IMR-90 (cell line): ENCODE data around the gene NPSR1. TPM values are rescaled to one million over a fixed set of nuclear protein-coding genes. Genes with fewer than 3 reads are reported as not detected.

Experiments used
- ATAC-seq: fragments of 200-7000 bp; cut with Tn5 transposase; 2 replicates; pipeline ENCODE4 v1.9.1; 2020; ENCODE audit warnings: low read depth, mild to moderate bottlenecking, moderate library complexity
- BruUV-seq: library from RNA; stranded (reverse); fragments of 400-500 nt; replicated peaks from 2 replicates; lab custom pipeline; 2021; lab: Mats Ljungman, UMichigan
- CTCF ChIA-PET: fragments of 300-600 bp; formaldehyde crosslinking; extraction: SDS; loops from one replicate; lab custom pipeline; 2021; ENCODE audit warnings: antibody characterized with exemption; lab: Yijun Ruan, JAX
- POLR2A ChIA-PET: fragments of 300-600 bp; sonication (Branson Sonifier 250); formaldehyde crosslinking; loops from one replicate; lab custom pipeline; 2022; ENCODE audit warnings: antibody characterized with exemption; ENCODE audit not compliant: unreplicated experiment; lab: Charles Lee
- DNase-seq: peaks from one replicate; pipeline ENCODE4 v3.0.0; 2013
- H2AFZ ChIP-seq: replicated peaks from 2 replicates; pipeline ENCODE3; 2013; ENCODE audit warnings: low read length, mild to moderate bottlenecking; ENCODE audit not compliant: poor library complexity
- H2AK5ac ChIP-seq: 2 replicates; pipeline ENCODE4 v1.6.1; 2013; ENCODE audit warnings: low read depth, low read length, inconsistent platforms
- H2AK9ac ChIP-seq: replicated peaks from 2 replicates; pipeline ENCODE3; 2013; ENCODE audit warnings: mild to moderate bottlenecking, low read depth, low read length, moderate library complexity; ENCODE audit not compliant: poor library complexity
- H2BK120ac ChIP-seq: 2 replicates; pipeline ENCODE4 v1.6.1; 2013; ENCODE audit warnings: low read depth, low read length, inconsistent platforms
- H2BK15ac ChIP-seq: 3 replicates; pipeline ENCODE4 v1.6.1; 2013; ENCODE audit warnings: low read depth, low read length, inconsistent platforms
- H2BK20ac ChIP-seq: 2 replicates; pipeline ENCODE4 v1.6.1; 2013; ENCODE audit warnings: low read depth, mild to moderate bottlenecking, inconsistent platforms, low read length, moderate library complexity
- H2BK5ac ChIP-seq: 2 replicates; pipeline ENCODE4 v1.6.1; 2013; ENCODE audit warnings: mild to moderate bottlenecking, low read depth, low read length, inconsistent platforms; ENCODE audit not compliant: poor library complexity, severe bottlenecking
- H3K14ac ChIP-seq: replicated peaks from 2 replicates; pipeline ENCODE4 v1.6.1; 2013; ENCODE audit warnings: low read depth, low read length, inconsistent platforms
- H3K18ac ChIP-seq: 2 replicates; pipeline ENCODE4 v1.6.1; 2013; ENCODE audit warnings: low read depth, low read length, control low read depth
- H3K23ac ChIP-seq: 2 replicates; pipeline ENCODE4 v1.6.1; 2013; ENCODE audit warnings: low read depth, low read length, inconsistent platforms
- H3K27ac ChIP-seq: 2 replicates; pipeline ENCODE4 v1.5.1; 2013; ENCODE audit warnings: mild to moderate bottlenecking, control low read depth, low read length; ENCODE audit not compliant: insufficient read depth
- H3K27me3 ChIP-seq: 2 replicates; pipeline ENCODE4 v1.6.1; 2013; ENCODE audit warnings: low read length; ENCODE audit not compliant: control insufficient read depth, insufficient read depth
- H3K36me3 ChIP-seq: 2 replicates; pipeline ENCODE4 v1.6.1; 2013; ENCODE audit warnings: low read length, mixed read lengths; ENCODE audit not compliant: control insufficient read depth, insufficient read depth
- H3K4ac ChIP-seq: 2 replicates; pipeline ENCODE4 v1.6.1; 2013; ENCODE audit warnings: low read depth, low read length, inconsistent platforms
- H3K4me1 ChIP-seq: 2 replicates; pipeline ENCODE4 v1.6.1; 2013; ENCODE audit warnings: low read length, mixed read lengths; ENCODE audit not compliant: control insufficient read depth, insufficient read depth
- H3K4me2 ChIP-seq: 2 replicates; pipeline ENCODE4 v1.6.1; 2013; ENCODE audit warnings: low read depth, mild to moderate bottlenecking, control low read depth, low read length, moderate library complexity
- H3K4me3 ChIP-seq: 2 replicates; pipeline ENCODE4 v1.5.1; 2013; ENCODE audit warnings: low read depth, mild to moderate bottlenecking, control low read depth, low read length, moderate library complexity; ENCODE audit not compliant: insufficient read depth
- H3K56ac ChIP-seq: 2 replicates; pipeline ENCODE4 v1.6.1; 2013; ENCODE audit warnings: low read length, inconsistent platforms; ENCODE audit not compliant: insufficient read depth; ENCODE audit errors: extremely low read depth
- H3K79me1 ChIP-seq, 2 experiments: 2 replicates each; pipeline ENCODE4 v1.6.1; 2013; ENCODE audit warnings: low read length in 2 of 2, inconsistent platforms in 1 of 2, low read depth in 1 of 2
- H3K9ac ChIP-seq: 2 replicates; pipeline ENCODE4 v1.6.1; 2013; ENCODE audit warnings: low read depth, low read length, control low read depth
- H3K9me1 ChIP-seq: 2 replicates; pipeline ENCODE4 v1.6.1; 2013; ENCODE audit warnings: low read length, inconsistent platforms; ENCODE audit not compliant: insufficient read depth
- H3K9me3 ChIP-seq: 2 replicates; pipeline ENCODE4 v1.6.1; 2013; ENCODE audit warnings: low read length; ENCODE audit not compliant: control insufficient read depth, insufficient read depth
- H4K20me1 ChIP-seq: 2 replicates; pipeline ENCODE4 v1.6.1; 2013; ENCODE audit warnings: low read length, inconsistent platforms; ENCODE audit not compliant: insufficient read depth
- H4K5ac ChIP-seq: 2 replicates; pipeline ENCODE4 v1.6.1; 2013; ENCODE audit warnings: mild to moderate bottlenecking, low read depth, low read length, control low read depth
- H4K8ac ChIP-seq, 2 experiments: 2 replicates each; pipeline ENCODE4 v1.6.1; 2013; ENCODE audit warnings: low read depth in 2 of 2, low read length in 2 of 2, control low read depth in 1 of 2, inconsistent platforms in 1 of 2
- H4K91ac ChIP-seq: 2 replicates; pipeline ENCODE4 v1.6.1; 2013; ENCODE audit warnings: low read depth, low read length, inconsistent platforms; ENCODE audit not compliant: insufficient read depth
- CTCF ChIP-seq: conservative IDR thresholded peaks from 2 replicates; pipeline ENCODE4 v1.5.1; 2012; ENCODE audit warnings: mild to moderate bottlenecking, low read depth, low read length, improper control_type of control experiment
- NFE2L2 ChIP-seq: fragments of 150-350 bp; IDR thresholded peaks from 2 replicates; pipeline ENCODE4 v1.6.1; 2016; ENCODE audit warnings: low read depth, mild to moderate bottlenecking, low read length
- POLR2A ChIP-seq: IDR thresholded peaks from 2 replicates; pipeline ENCODE4 v1.6.1; 2012; ENCODE audit warnings: mild to moderate bottlenecking, low read depth, low read length
- SMC3 ChIP-seq: fragments of 150-350 bp; IDR thresholded peaks from 2 replicates; pipeline ENCODE4 v1.6.1; 2016; ENCODE audit warnings: low read depth, mild to moderate bottlenecking, antibody characterized with exemption, low read length, moderate library complexity
- WGBS, 2 experiments: methylation state at CpG; one replicate each; pipeline versions ENCODE4 v1.1.5 to v1.1.7; 2013; ENCODE audit warnings: missing lambda C conversion rate in 2 of 2; ENCODE audit not compliant: insufficient read length in 1 of 2; ENCODE audit errors: extremely low coverage in 2 of 2; 5-methylcytosine and 5-hydroxymethylcytosine counted together
- dilution Hi-C: fragments of 300-500 bp; cut with HindIII; formaldehyde crosslinking; loops from one replicate; pipeline ENCODE4 v1.14.3; 2018; ENCODE audit warnings: low sequenced_read_pairs; ENCODE audit not compliant: unreplicated experiment
- in situ Hi-C: fragments of 300-500 bp; cut with MboI; formaldehyde crosslinking; loops from 3 replicates; pipeline ENCODE4 v1.14.3; 2019; ENCODE audit warnings: low sequenced_read_pairs, inconsistent platforms, mixed read lengths
- intact Hi-C: fragments of 100-400 bp; cut with micrococcal nuclease; formaldehyde crosslinking; loops from 2 replicates; pipeline ENCODE4 v1.10.0; 2022
- polyA plus RNA-seq, 3 experiments: library from polyadenylated mRNA; depleted of rRNA; stranded (reverse); fragments of >200 nt; gene quantifications; 2 replicates each; pipeline ENCODE4 v1.2.3, GENCODE V29; 2012; ENCODE audit warnings: low replicate concordance in 1 of 3
- total RNA-seq: library from RNA; depleted of rRNA; stranded (reverse); fragments of >200 nt; gene quantifications from 2 replicates; pipeline ENCODE4 v1.2.3, GENCODE V29; 2012

The NPSR1 gene
- total and polyA plus RNA-seq, 2 of the 4 experiments (the other 2 are of a cell fraction), result not detected

GRCh38 chr7:34677491-34677890, 19.5 kb downstream of the NPSR1 start:
- in situ Hi-C loops (no loop called here), dilution Hi-C loops (no loop called here), intact Hi-C loops (no loop called here)
- POLR2A ChIA-PET, result no interaction called here
- H3K14ac ChIP-seq, result no peak overlapping the region
- H3K4me3 ChIP-seq, result no peak overlapping the region
- no peak overlapping the region for H3K9ac ChIP-seq
- no peak for DNase-seq
- no peak overlapping the region for H3K56ac ChIP-seq
- no peak overlapping the region for H3K4me2 ChIP-seq
- H3K79me1 ChIP-seq, result no peaks in the 10 kb centered on the region
- H3K4ac ChIP-seq, result no peak overlapping the region
- H4K5ac ChIP-seq, result no peak overlapping the region
- no peak overlapping the region for H2AK5ac ChIP-seq
- no peak overlapping the region for H2BK20ac ChIP-seq
- no peak overlapping the region for H2AFZ ChIP-seq
- no peak overlapping the region for H2BK15ac ChIP-seq
- no peak overlapping the region for H3K18ac ChIP-seq
- CTCF ChIA-PET, result no interaction called here
- H2BK120ac ChIP-seq, result no peak overlapping the region
- H3K27me3 ChIP-seq, result no peaks in the 10 kb centered on the region
- no TSS peak for BruUV-seq
- no peak overlapping the region for H2BK5ac ChIP-seq
- H3K36me3 ChIP-seq, result no peaks in the 10 kb centered on the region
- no peaks in the 10 kb centered on the region for H3K4me1 ChIP-seq
- H2AK9ac ChIP-seq, result no peak overlapping the region
- H3K27ac ChIP-seq, result no peak overlapping the region
- no peak for ATAC-seq
- peaks cover 2% of the 10 kb centered on the region for H3K9me3 ChIP-seq
- no CpG with 5 or more reads among the region's 2 CpGs for WGBS, 2 experiments
- H4K20me1 ChIP-seq, result no peaks in the 10 kb centered on the region
- TF ChIP-seq CTCF (no peak), POLR2A (no peak), NFE2L2 (no peak), SMC3 (no peak)
- H4K8ac ChIP-seq, result no peak overlapping the region
- no peak overlapping the region for H4K91ac ChIP-seq
- no peak overlapping the region for H3K23ac ChIP-seq
- no peaks in the 10 kb centered on the region for H3K9me1 ChIP-seq
